ENCODE results near the gene ASPA.
"Not testable (repeated sequence)": the region's sequence is repeated elsewhere in the genome, so short reads cannot be mapped to it uniquely, and the experiment has no call there.

The ASPA gene

DNA sequence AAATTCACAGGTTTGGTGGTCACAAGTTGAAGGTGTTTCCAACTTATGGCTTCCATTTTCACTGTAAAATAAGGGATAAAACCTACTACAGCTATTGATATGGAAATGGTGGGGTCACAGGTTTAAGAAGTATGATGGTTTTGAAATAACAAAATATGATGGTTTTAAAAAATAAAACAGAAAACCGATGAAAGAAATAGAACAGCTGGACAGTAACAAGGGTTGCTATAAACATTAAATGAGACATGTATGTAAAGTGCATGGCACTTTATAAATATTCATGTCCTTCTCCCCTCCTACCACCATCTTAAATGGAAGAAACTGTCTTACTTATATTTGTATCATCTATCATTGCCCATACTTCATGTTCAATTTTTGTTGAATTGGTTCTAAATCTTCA is 31.3 kb downstream of the ASPA start:
- no peak for TF ChIP-seq CTCF (IDR thresholded peaks at IDR 0.05; ENCODE audit: low read depth, low read length)
- H3K4me3 ChIP-seq (ENCODE audit: low read depth, low read length), result no peak overlapping the region

- no peak overlapping the region for H3K4me3 ChIP-seq (ENCODE audit: low read depth, low read length)
- no peak for TF ChIP-seq CTCF (IDR thresholded peaks at IDR 0.05; ENCODE audit: low read depth, low read length)
Measured at GRCh38 chr17:3507869-3508268, 32.1 kb downstream of the ASPA start.

DNA sequence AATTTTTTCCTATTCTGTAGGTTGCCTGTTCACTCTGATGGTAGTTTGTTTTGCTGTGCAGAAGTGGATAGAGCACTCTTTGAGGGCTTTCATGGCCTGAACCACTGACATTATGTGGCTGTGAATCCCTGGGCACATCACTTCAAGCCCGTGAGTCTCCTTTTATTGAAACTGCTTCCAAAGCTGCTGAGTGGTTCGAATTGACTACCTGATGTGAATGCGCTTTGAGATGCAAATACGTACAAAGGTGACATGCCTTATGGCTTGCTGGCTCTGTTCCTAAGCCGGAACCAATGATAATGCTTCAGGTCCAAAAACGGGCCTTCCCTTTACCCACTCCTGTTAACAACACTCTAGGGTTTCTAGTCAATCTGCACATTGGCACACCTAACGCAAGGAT is 34.3 kb downstream of the ASPA start:
- TF ChIP-seq CTCF (IDR thresholded peaks at IDR 0.05; ENCODE audit: low read depth, low read length), result no peak
- H3K4me3 ChIP-seq (ENCODE audit: low read depth, low read length), result no peak overlapping the region

DNA sequence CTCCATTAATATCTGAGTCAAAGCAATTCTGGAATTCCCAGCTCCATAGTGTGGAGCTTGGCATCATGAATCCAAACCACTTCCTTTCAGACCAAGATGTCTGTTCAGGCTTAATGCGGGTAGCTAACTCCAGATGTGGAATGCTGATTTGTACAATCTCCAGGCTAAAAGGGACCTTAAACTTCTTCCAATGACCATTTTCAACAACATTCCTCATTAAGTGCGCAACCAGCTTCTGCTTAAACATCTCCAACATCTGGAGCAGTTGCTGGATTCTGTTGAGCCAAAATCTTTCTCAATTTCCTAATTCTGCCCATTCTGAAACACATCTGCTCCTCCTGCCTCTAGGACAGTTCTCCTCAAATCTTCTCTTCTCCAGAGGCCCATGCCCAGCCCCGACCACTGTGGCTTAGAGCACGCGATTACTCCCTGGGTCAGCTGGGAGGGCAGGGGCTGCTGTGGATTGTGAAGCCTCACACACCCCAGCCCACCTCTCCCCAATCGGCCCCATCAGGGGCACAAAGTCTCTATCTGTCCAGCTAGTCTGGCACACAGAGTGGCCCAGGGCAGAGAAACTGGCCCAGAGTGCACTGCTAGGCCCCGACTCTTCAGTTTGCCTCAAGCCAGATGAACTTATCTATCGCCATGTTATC is 36.2 kb downstream of the ASPA start:
- TF ChIP-seq CTCF (IDR thresholded peaks at IDR 0.05; ENCODE audit: low read depth, low read length), result no peak
- no peak overlapping the region for H3K4me3 ChIP-seq (ENCODE audit: low read depth, low read length)

DNA sequence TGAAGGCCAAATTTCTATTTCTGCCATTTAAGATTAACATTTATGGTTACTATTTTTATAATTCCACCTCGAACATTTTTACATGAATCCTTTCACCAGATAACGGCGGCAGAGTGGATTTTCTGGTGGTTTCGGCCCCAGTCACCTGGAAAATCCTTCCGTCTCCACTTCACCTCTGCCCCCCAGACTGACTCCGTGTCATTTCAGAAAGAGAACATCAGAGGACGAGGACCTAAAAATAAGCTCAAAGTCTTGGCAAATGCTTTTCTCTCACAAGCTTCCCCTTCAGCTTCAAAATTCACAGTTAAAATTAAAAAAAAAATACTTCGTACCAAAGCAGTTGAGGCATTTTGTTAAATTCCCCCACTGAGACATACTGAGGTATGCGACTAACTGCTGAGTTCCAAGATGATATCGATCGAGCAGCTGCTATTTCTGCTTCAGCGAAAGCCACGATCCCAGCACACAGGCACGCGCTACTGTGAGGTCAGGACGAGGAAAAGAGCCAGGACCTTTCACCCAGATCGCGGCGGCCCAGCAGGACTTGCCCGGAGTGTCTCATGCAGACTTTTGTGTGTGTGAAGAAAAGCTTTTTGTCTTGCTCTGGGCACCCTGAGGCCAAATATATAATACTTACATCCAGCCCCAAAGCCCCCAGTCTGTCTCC is 36.8 kb downstream of the ASPA start:
- no peak overlapping the region for H3K4me3 ChIP-seq (ENCODE audit: low read depth, low read length)
- no peak for TF ChIP-seq CTCF (IDR thresholded peaks at IDR 0.05; ENCODE audit: low read depth, low read length)

DNA sequence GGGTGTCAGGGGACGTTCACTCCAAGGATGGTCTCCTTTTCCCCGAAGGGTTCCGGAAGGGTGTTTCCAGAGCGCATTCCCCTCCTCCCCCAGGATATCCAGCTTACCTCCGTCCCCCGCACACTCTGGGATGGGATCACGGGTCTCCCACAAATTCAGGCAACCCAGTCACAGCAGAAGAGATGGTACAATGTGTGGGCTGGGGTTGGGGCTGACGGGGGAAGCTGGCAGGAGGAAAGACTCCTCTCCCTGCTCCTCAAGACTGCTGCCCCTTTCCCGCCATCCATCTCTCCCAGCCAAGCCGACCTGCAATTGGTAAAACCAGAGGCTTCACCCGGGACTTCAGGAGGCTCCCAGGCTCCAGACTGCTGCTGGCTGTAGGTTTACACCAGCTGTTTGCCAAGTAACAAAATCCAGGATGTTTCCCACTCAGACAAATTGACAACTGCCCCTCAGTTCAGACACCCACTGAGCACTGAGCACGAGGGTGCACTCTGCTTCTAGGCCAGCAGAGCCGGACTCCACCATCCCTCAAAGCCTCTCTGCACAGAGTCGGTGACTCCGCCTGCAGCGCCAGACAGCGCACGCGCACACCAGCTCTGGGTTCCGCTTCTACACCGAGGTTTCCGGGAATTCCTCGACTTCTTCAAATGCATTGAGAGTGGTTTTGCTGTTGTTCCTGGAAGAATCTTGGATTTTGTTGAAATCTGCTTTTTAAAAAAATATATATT is 37.7 kb downstream of the ASPA start:
- H3K4me3 ChIP-seq (ENCODE audit: low read depth, low read length), result no peak overlapping the region
- TF ChIP-seq CTCF (IDR thresholded peaks at IDR 0.05; ENCODE audit: low read depth, low read length), result no peak

GRCh38 chr17:3514167-3514566 is 38.4 kb downstream of the ASPA start:
- H3K4me3 ChIP-seq (ENCODE audit: low read depth, low read length), result not testable (repeated sequence)

All from WI38 (cell line).